ENCODE results near the gene FCF1. TPM values are rescaled to one million over a fixed set of nuclear protein-coding genes. Genes with fewer than 3 reads are reported as not detected.

FCF1 gene
- total RNA-seq, 1 donor from 2014 or later: 64.1 TPM

DNA sequence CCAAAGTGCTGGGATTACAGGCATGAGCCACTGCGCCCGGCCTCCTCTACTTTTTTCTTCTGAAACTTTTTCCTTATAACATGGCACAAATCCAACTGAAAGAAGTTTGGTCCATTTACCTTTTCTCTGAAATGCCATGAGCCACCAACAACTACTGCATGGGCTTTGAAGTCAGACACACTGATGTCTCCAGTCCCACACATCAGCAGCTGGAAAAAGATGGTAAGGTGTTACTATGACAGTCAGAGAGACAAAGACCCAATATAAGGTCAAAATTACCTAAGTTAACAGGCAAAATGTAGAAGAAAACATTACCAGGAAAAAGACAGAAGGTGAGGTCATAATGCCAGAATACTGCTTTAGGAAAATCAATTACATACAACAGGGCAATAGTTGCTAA, 48.2 kb upstream of the FCF1 start:
- no peak for FAIRE-seq
- H3K27ac Mint-ChIP-seq (ENCODE audit: unreplicated experiment): no peak overlapping the region
- no peaks in the 10 kb centered on the region for H4K20me1 ChIP-seq (ENCODE audit: insufficient read depth, low read length)
- H3K4me3 ChIP-seq (ENCODE audit: insufficient read depth, low read depth, low read length): no peak overlapping the region
- H2AFZ ChIP-seq (ENCODE audit: low read depth, low read length): no peak overlapping the region
- H3K36me3 ChIP-seq (ENCODE audit: insufficient read depth, low read length): peaks cover 42% of the 10 kb centered on the region
- TF ChIP-seq EZH2 (IDR thresholded peaks at IDR 0.05; ENCODE audit: insufficient read depth, low read length) (no peak), CTCF (IDR thresholded peaks at IDR 0.05; ENCODE audit: insufficient read depth, low read depth, low read length) (no peak)
- H3K36me3 Mint-ChIP-seq (ENCODE audit: low read depth, unreplicated experiment): peaks cover 42% of the 10 kb centered on the region
- no peak overlapping the region for H3K27ac ChIP-seq (ENCODE audit: low read depth, low read length)
- no peaks in the 10 kb centered on the region for H3K27me3 Mint-ChIP-seq (ENCODE audit: low read depth, unreplicated experiment)
- no peaks in the 10 kb centered on the region for H3K79me2 ChIP-seq (ENCODE audit: insufficient read depth, low read length)
- H3K9ac ChIP-seq (ENCODE audit: low read length): no peak overlapping the region
- peaks cover 19% of the 10 kb centered on the region for H3K4me1 Mint-ChIP-seq (ENCODE audit: low read depth, unreplicated experiment)
- H3K9me3 Mint-ChIP-seq (ENCODE audit: unreplicated experiment): no peaks in the 10 kb centered on the region
- no peaks in the 10 kb centered on the region for H3K9me3 ChIP-seq (ENCODE audit: insufficient read depth, low read depth, low read length)
- no peak overlapping the region for H3K4me3 Mint-ChIP-seq (ENCODE audit: unreplicated experiment)
- no peak for DNase-seq (ENCODE audit: low read depth)
- H3K4me1 ChIP-seq (ENCODE audit: insufficient read depth, low read length): peaks cover 21% of the 10 kb centered on the region
- H3K4me2 ChIP-seq (ENCODE audit: low read length): no peak overlapping the region
- no peaks in the 10 kb centered on the region for H3K27me3 ChIP-seq (ENCODE audit: insufficient read depth, low read length)

GRCh38 chr14:74667758-74668157, 45.2 kb upstream of the FCF1 start:
- no peaks in the 10 kb centered on the region for H3K9me3 ChIP-seq (ENCODE audit: insufficient read depth, low read depth, low read length)
- no peaks in the 10 kb centered on the region for H4K20me1 ChIP-seq (ENCODE audit: insufficient read depth, low read length)
- H3K27ac Mint-ChIP-seq (ENCODE audit: unreplicated experiment): peak overlapping the region; percentile 8
- H3K27me3 ChIP-seq (ENCODE audit: insufficient read depth, low read length): no peaks in the 10 kb centered on the region
- peak overlapping the region; percentile 28 for H3K27ac ChIP-seq (ENCODE audit: low read depth, low read length)
- no peak overlapping the region for H3K4me2 ChIP-seq (ENCODE audit: low read length)
- H3K79me2 ChIP-seq (ENCODE audit: insufficient read depth, low read length): no peaks in the 10 kb centered on the region
- H3K36me3 ChIP-seq (ENCODE audit: insufficient read depth, low read length): peaks cover 41% of the 10 kb centered on the region
- peak; percentile 86 for DNase-seq (ENCODE audit: low read depth)
- no peak overlapping the region for H2AFZ ChIP-seq (ENCODE audit: low read depth, low read length)
- TF ChIP-seq CTCF (IDR thresholded peaks at IDR 0.05; ENCODE audit: insufficient read depth, low read depth, low read length) (no peak), EZH2 (IDR thresholded peaks at IDR 0.05; ENCODE audit: insufficient read depth, low read length) (no peak)
- no peak for FAIRE-seq
- H3K9me3 Mint-ChIP-seq (ENCODE audit: unreplicated experiment): no peaks in the 10 kb centered on the region
- H3K9ac ChIP-seq (ENCODE audit: low read length): no peak overlapping the region
- H3K4me1 Mint-ChIP-seq (ENCODE audit: low read depth, unreplicated experiment): peaks cover 36% of the 10 kb centered on the region
- H3K4me3 Mint-ChIP-seq (ENCODE audit: unreplicated experiment): no peak overlapping the region
- peaks cover 31% of the 10 kb centered on the region for H3K4me1 ChIP-seq (ENCODE audit: insufficient read depth, low read length)
- H3K27me3 Mint-ChIP-seq (ENCODE audit: low read depth, unreplicated experiment): no peaks in the 10 kb centered on the region
- H3K36me3 Mint-ChIP-seq (ENCODE audit: low read depth, unreplicated experiment): peaks cover 37% of the 10 kb centered on the region
- no peak overlapping the region for H3K4me3 ChIP-seq (ENCODE audit: insufficient read depth, low read depth, low read length)

- peaks cover 36% of the 10 kb centered on the region for H3K36me3 Mint-ChIP-seq (ENCODE audit: low read depth, unreplicated experiment)
- no peak overlapping the region for H3K27ac ChIP-seq (ENCODE audit: low read depth, low read length)
- no peaks in the 10 kb centered on the region for H3K9me3 ChIP-seq (ENCODE audit: insufficient read depth, low read depth, low read length)
- peaks cover 43% of the 10 kb centered on the region for H3K36me3 ChIP-seq (ENCODE audit: insufficient read depth, low read length)
- H3K4me1 Mint-ChIP-seq (ENCODE audit: low read depth, unreplicated experiment): peaks cover 29% of the 10 kb centered on the region
- H3K9ac ChIP-seq (ENCODE audit: low read length): no peak overlapping the region
- H3K9me3 Mint-ChIP-seq (ENCODE audit: unreplicated experiment): no peaks in the 10 kb centered on the region
- TF ChIP-seq CTCF (IDR thresholded peaks at IDR 0.05; ENCODE audit: insufficient read depth, low read depth, low read length) (no peak), EZH2 (IDR thresholded peaks at IDR 0.05; ENCODE audit: insufficient read depth, low read length) (no peak)
- DNase-seq (ENCODE audit: low read depth) (no peak), FAIRE-seq (no peak)
- no peaks in the 10 kb centered on the region for H3K79me2 ChIP-seq (ENCODE audit: insufficient read depth, low read length)
- H3K4me3 ChIP-seq (ENCODE audit: insufficient read depth, low read depth, low read length): no peak overlapping the region
- no peak overlapping the region for H3K4me3 Mint-ChIP-seq (ENCODE audit: unreplicated experiment)
- no peak overlapping the region for H3K27ac Mint-ChIP-seq (ENCODE audit: unreplicated experiment)
- H3K27me3 ChIP-seq (ENCODE audit: insufficient read depth, low read length): no peaks in the 10 kb centered on the region
- no peak overlapping the region for H3K4me2 ChIP-seq (ENCODE audit: low read length)
- peaks cover 31% of the 10 kb centered on the region for H3K4me1 ChIP-seq (ENCODE audit: insufficient read depth, low read length)
- H2AFZ ChIP-seq (ENCODE audit: low read depth, low read length): no peak overlapping the region
- no peaks in the 10 kb centered on the region for H4K20me1 ChIP-seq (ENCODE audit: insufficient read depth, low read length)
- H3K27me3 Mint-ChIP-seq (ENCODE audit: low read depth, unreplicated experiment): no peaks in the 10 kb centered on the region
Observed at GRCh38 chr14:74669256-74669655, 43.7 kb upstream of the FCF1 start.
